ENCODE measurements around the gene ZNF70.

DNA sequence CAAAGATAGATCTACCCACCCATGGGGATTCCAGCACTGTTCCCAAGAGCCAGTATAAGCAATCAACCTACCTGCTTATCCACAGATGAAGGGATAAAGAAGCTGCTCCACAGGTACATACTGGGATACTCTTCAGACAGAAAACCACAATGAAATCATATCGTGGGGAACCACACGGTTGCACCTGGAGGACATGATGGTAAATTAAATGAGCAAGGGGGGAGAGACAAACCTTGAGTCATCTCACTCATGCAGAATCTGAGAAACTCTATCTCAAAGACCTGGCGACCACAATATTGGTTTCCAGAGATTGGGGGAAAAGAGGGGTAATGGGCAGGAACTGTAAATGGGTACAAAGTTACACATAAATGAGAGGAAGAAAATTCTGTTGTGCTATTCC lies 45.6 kb downstream of the ZNF70 start:
- TF ChIP-seq, protein P1, sequence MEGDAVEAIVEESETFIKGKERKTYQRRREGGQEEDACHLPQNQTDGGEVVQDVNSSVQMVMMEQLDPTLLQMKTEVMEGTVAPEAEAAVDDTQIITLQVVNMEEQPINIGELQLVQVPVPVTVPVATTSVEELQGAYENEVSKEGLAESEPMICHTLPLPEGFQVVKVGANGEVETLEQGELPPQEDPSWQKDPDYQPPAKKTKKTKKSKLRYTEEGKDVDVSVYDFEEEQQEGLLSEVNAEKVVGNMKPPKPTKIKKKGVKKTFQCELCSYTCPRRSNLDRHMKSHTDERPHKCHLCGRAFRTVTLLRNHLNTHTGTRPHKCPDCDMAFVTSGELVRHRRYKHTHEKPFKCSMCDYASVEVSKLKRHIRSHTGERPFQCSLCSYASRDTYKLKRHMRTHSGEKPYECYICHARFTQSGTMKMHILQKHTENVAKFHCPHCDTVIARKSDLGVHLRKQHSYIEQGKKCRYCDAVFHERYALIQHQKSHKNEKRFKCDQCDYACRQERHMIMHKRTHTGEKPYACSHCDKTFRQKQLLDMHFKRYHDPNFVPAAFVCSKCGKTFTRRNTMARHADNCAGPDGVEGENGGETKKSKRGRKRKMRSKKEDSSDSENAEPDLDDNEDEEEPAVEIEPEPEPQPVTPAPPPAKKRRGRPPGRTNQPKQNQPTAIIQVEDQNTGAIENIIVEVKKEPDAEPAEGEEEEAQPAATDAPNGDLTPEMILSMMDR (conservative IDR thresholded peaks at IDR 0.05; ENCODE audit: low read depth, low read length): no peak
- TF ChIP-seq EZH2 (IDR thresholded peaks at IDR 0.05; ENCODE audit: low read length, unreplicated experiment) (no peak), EZH2phosphoT487 (IDR thresholded peaks at IDR 0.05; ENCODE audit: borderline replicate concordance, low read length) (no peak)
